GM10266 (cell line): ENCODE data around the gene CNIH1.
A peak's percentile ranks its signal among the peaks of the same experiment; 100 is the strongest.

Source experiments
- DNase-seq: peaks from one replicate; pipeline ENCODE4 v3.0.0; 2012; ENCODE audit errors: extremely low spot score
- TF ChIP-seq, protein P1 (sequence below): IDR thresholded peaks from 2 replicates; pipeline ENCODE4 v1.5.1; 2012; ENCODE audit warnings: mild to moderate bottlenecking, low read depth; ENCODE audit not compliant: control insufficient read depth, insufficient read depth; ENCODE audit errors: missing control alignments

CNIH1 gene

DNA sequence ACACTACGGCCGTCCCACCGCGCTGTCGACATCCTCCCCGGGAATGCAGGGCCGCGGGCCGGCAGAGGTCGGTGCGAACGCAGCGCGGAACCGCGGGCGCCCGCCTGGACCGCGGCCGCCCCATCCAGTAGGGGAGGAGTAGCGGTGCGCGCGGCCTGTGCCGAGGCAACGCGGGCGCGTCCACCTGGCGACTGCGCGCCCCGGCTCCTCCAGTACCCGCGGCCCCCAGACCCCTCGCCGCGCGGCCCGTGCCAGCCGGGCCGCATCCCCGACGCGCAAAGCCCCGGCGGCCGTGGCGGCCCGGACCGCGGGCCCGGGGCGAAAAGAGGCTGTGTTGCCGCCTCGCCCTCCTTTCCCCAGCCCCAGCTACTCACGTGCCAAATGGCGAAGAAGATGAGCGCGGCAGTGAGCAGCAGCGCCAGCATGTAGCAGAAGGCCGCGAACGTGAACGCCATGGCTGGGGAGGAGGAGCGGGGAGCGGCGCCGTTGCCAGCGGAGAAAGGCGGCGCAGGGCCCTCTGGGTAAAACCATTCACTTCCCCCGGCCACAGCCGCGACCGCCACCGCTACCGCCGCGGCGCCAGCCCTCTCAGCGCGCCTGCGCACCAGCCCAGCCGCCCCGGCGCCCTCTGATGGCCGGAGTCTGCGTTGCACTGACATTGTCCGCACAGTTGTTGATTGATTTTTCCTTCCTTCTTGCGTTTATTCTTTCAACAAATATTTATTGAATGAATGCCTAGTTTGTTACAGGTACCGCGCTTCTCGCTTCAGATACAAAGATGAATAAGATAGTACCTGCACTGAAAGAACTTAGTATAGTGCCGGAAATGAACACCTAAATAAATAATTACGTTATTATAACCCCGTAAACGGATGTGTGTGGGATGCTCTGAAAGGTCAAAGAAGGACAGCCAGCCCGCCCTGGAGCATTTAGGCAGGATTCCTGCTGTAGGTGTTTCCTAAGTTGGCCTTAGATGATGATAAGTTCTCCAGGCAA lies at the start of gene CNIH1:
TSS of gene CNIH1 (minus strand) at position 502 of the 996 bp plus-strand sequence. CDS start at position 455, 47 bp downstream.
- TF ChIP-seq, protein P1, sequence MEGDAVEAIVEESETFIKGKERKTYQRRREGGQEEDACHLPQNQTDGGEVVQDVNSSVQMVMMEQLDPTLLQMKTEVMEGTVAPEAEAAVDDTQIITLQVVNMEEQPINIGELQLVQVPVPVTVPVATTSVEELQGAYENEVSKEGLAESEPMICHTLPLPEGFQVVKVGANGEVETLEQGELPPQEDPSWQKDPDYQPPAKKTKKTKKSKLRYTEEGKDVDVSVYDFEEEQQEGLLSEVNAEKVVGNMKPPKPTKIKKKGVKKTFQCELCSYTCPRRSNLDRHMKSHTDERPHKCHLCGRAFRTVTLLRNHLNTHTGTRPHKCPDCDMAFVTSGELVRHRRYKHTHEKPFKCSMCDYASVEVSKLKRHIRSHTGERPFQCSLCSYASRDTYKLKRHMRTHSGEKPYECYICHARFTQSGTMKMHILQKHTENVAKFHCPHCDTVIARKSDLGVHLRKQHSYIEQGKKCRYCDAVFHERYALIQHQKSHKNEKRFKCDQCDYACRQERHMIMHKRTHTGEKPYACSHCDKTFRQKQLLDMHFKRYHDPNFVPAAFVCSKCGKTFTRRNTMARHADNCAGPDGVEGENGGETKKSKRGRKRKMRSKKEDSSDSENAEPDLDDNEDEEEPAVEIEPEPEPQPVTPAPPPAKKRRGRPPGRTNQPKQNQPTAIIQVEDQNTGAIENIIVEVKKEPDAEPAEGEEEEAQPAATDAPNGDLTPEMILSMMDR, result peak; percentile 96
- DNase-seq, result peak; percentile 98

- DNase-seq, result no peak
- TF ChIP-seq, protein P1, result no peak
Measured at GRCh38 chr14:54490445-54491175, 49.4 kb upstream of the CNIH1 start.

- DNase-seq, result no peak
- TF ChIP-seq, protein P1, result no peak
Measured at GRCh38 chr14:54489731-54490444, 48.7 kb upstream of the CNIH1 start.

DNA sequence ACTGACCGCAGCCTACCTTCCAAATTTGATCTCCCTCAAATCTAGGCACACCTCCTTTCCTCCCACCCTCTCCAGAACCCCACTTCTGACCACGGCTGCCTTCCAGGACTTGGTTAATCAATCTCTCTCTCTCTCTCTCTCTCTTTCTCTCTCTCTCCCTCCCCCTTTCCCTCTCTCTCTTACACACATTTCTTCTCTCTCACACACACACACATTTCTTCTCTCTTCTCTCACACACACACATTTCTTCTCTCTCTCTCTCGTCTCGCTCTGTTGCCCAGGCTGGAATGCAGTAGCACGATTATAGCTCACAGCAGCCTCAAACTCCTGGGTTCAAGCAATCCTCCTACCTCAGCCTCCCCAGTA lies 48.1 kb upstream of the CNIH1 start:
- no peak for DNase-seq
- TF ChIP-seq, protein P1, result no peak

DNA sequence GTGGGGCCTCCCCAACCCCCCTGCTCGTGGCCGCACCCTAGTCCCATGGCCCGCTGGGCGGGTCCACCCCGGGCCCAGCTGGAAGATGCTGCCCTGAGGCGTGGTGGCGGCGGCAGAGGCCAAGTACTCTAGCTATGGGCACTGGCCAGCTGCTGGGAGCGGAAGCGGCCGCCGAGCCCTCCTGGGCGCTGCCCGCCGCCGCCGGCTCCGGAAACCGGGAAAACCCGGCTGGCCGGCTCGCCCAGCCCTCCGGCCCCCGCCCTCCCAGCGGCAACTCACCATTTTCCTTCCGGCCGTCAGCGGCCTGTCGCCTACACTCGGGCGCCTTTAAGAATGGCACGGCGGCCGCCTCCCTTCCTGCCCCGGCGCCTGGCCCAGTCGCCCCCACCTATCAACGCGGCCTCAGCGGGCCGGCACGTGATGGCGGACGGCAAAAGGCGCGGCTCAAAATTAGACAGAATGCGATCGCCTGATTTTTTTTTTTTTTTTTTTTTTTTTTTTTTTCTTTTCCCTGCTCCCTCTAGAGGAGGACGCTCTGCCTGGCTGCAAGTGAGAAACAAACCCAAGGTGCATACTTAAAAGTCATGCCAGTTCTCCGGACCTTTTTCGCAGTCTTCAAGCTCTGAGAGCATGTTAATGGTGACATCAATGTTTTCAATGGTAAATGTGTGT lies 47.6 kb upstream of the CNIH1 start, which contains the start of gene GMFB:
TSS of gene GMFB (minus strand) at position 335 of the 672 bp plus-strand sequence. CDS start at position 282, 53 bp downstream.
- TF ChIP-seq, protein P1, result peak; percentile 30
- DNase-seq, result peak; percentile 91

DNA sequence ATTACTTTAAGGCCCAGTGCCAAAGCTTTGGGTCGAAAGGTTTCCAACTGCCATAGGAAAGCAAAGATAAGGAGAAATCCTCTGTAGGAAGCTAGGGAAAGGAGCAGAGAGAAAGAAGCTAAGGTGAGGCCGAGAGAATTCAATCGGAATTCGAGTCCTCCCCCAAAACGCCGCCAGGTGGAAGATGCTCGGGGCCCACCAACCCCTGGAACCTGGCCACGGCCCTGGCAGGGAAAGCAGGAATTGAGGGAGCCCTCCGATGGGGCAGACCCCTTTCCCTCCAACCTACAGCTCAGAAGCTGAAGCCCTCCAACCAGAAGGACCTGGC lies 47.1 kb upstream of the CNIH1 start:
- no peak for DNase-seq
- TF ChIP-seq, protein P1, result no peak
